ENCODE results near the gene APOA1. TPM values are rescaled to one million over a fixed set of nuclear protein-coding genes. Genes with fewer than 3 reads are reported as not detected.
A peak's percentile ranks its signal among the peaks of the same experiment; 100 is the strongest.
"Not testable (repeated sequence)": the region's sequence is repeated elsewhere in the genome, so short reads cannot be mapped to it uniquely, and the experiment has no call there.

The APOA1 gene
- total RNA-seq, 1 experiment from 2014 or later = not detected

GRCh38 chr11:116814502-116814901 lies 22.9 kb downstream of the APOA1 start:
- DNase-seq (ENCODE audit: low read depth) = no peak

GRCh38 chr11:116813781-116814471 lies 23.5 kb downstream of the APOA1 start:
- DNase-seq (ENCODE audit: low read depth) = no peak

- no peak for DNase-seq (ENCODE audit: low read depth)
Measured at GRCh38 chr11:116813170-116813569, 24.3 kb downstream of the APOA1 start.

- no peak for DNase-seq (ENCODE audit: low read depth)
Measured at GRCh38 chr11:116812109-116812508, 25.3 kb downstream of the APOA1 start.

- no peak for DNase-seq (ENCODE audit: low read depth)
Measured at GRCh38 chr11:116811194-116811593, 26.2 kb downstream of the APOA1 start.

GRCh38 chr11:116808262-116809175 lies 28.9 kb downstream of the APOA1 start:
- DNase-seq (ENCODE audit: low read depth) = peak; percentile 75

GRCh38 chr11:116807601-116808261 lies 29.7 kb downstream of the APOA1 start:
- no peak for DNase-seq (ENCODE audit: low read depth)

GRCh38 chr11:116804001-116804400 lies 33.4 kb downstream of the APOA1 start:
- DNase-seq (ENCODE audit: low read depth) = no peak

GRCh38 chr11:116801662-116802061 lies 35.8 kb downstream of the APOA1 start:
- not testable (repeated sequence) for DNase-seq (ENCODE audit: low read depth)

GRCh38 chr11:116800610-116801009 lies 36.8 kb downstream of the APOA1 start:
- no peak for DNase-seq (ENCODE audit: low read depth)

- no peak for DNase-seq (ENCODE audit: low read depth)
Measured at GRCh38 chr11:116798368-116798767, 39.1 kb downstream of the APOA1 start.

GRCh38 chr11:116797816-116798215 lies 39.6 kb downstream of the APOA1 start:
- no peak for DNase-seq (ENCODE audit: low read depth)

- DNase-seq (ENCODE audit: low read depth) = no peak
Measured at GRCh38 chr11:116796548-116796947, 40.9 kb downstream of the APOA1 start.

- DNase-seq (ENCODE audit: low read depth) = peak; percentile 53
Measured at GRCh38 chr11:116794851-116795250, 42.6 kb downstream of the APOA1 start.

- peak; percentile 48 for DNase-seq (ENCODE audit: low read depth)
Measured at GRCh38 chr11:116793772-116794097, 43.7 kb downstream of the APOA1 start.

GRCh38 chr11:116792869-116793771 lies 44.3 kb downstream of the APOA1 start:
- peak; percentile 87 for DNase-seq (ENCODE audit: low read depth)

- no peak for DNase-seq (ENCODE audit: low read depth)
Measured at GRCh38 chr11:116792144-116792868, 45.1 kb downstream of the APOA1 start.

- no peak for DNase-seq (ENCODE audit: low read depth)
Measured at GRCh38 chr11:116791813-116792143, 45.6 kb downstream of the APOA1 start, which contains the start of gene APOA5. TSS of gene APOA5 (minus strand) at chr11:116791879. CDS start at chr11:116791860, 19 bp downstream.

- peak; percentile 60 for DNase-seq (ENCODE audit: low read depth)
Measured at GRCh38 chr11:116791002-116791812, 46.2 kb downstream of the APOA1 start.

All from LHCN-M2 (cell line).